Adrenal gland (tissue), 5 donors: ENCODE results near the gene BCAR3.

Experiments
- POLR2A ChIP-seq, 2 donors: fragments of 450-650 bp; IDR thresholded peaks; one replicate each; pipeline ENCODE4 v1.6.1; 2017; ENCODE audit warnings: antibody characterized with exemption in 2 of 2, mild to moderate bottlenecking in 2 of 2, moderate library complexity in 1 of 2
- TF ChIP-seq, protein P1 (sequence below), 6 experiments: fragments of 450-650 bp in 4 of 6; fragments of 200-600 bp in 2 of 6; sonication (generic) in 1 of 6; IDR thresholded peaks; 1 replicate in 5 of 6; 2 replicates in 1 of 6; pipeline versions ENCODE4 v1.5.1 to v1.8.0; 2016 to 2021; ENCODE audit warnings: antibody characterized with exemption in 6 of 6, mild to moderate bottlenecking in 2 of 6, moderate library complexity in 1 of 6
- donor health status: DM: no; HTN: no; CAD: no.

GRCh38 chr1:93648656-93649055 is 33.0 kb downstream of the BCAR3 start:
- TF ChIP-seq, protein P1, sequence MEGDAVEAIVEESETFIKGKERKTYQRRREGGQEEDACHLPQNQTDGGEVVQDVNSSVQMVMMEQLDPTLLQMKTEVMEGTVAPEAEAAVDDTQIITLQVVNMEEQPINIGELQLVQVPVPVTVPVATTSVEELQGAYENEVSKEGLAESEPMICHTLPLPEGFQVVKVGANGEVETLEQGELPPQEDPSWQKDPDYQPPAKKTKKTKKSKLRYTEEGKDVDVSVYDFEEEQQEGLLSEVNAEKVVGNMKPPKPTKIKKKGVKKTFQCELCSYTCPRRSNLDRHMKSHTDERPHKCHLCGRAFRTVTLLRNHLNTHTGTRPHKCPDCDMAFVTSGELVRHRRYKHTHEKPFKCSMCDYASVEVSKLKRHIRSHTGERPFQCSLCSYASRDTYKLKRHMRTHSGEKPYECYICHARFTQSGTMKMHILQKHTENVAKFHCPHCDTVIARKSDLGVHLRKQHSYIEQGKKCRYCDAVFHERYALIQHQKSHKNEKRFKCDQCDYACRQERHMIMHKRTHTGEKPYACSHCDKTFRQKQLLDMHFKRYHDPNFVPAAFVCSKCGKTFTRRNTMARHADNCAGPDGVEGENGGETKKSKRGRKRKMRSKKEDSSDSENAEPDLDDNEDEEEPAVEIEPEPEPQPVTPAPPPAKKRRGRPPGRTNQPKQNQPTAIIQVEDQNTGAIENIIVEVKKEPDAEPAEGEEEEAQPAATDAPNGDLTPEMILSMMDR (IDR thresholded peaks at IDR 0.05) = no peak
- TF ChIP-seq POLR2A (IDR thresholded peaks at IDR 0.05) = no peak
